ENCODE results near the gene GFER. TPM values are rescaled to one million over a fixed set of nuclear protein-coding genes. Genes with fewer than 3 reads are reported as not detected.
A peak's percentile ranks its signal among the peaks of the same experiment; 100 is the strongest.
"Not testable (repeated sequence)": the region's sequence is repeated elsewhere in the genome, so short reads cannot be mapped to it uniquely, and the experiment has no call there.

GFER gene
- total and polyA plus RNA-seq, 2 donors: 16.1 to 28.0 TPM

DNA sequence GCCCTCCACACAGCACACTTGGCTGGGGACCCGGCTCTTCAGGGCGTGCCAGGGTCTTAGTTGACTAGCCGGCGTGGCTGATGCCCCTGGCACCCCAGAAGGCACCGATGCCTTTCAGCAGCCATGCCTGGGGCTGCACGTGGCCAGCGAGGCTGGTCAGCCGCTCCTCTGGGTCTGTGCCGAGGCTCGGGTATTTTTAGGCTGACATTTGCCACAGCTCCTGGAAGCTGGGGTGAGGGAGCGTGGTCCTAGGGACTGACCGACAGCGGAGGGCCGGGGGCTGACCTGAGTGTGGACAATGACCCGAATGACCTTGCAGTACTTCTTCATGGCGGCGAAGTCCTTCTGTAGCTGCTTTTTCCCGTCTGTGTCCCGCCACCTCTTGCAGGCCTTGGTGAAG lies 33.4 kb upstream of the GFER start:
- 95% methylated on average over 19 of the region's 19 CpGs for WGBS
- H3K27ac ChIP-seq (ENCODE audit: low read depth in 1 of 2, low read length in 1 of 2): no peak overlapping the region
- H3K4me1 ChIP-seq (ENCODE audit: control insufficient read depth in 2 of 2, insufficient read depth in 2 of 2, low read length in 2 of 2): no peaks in the 10 kb centered on the region
- no peak for DNase-seq (ENCODE audit: low read depth in 6 of 9, low spot score in 9 of 9)
- no peaks in the 10 kb centered on the region for H3K9me3 ChIP-seq (ENCODE audit: control insufficient read depth in 2 of 2, insufficient read depth in 1 of 2, low read length in 1 of 2)
- H3K27me3 ChIP-seq (ENCODE audit: control insufficient read depth in 2 of 2, insufficient read depth in 1 of 2, low read length in 1 of 2): peaks cover 0 to 8% of the 10 kb centered on the region in 2 donors
- no peaks in the 10 kb centered on the region for H3K36me3 ChIP-seq (ENCODE audit: control insufficient read depth in 2 of 2, insufficient read depth in 2 of 2, low read length in 1 of 2)
- H3K4me3 ChIP-seq (ENCODE audit: low read length in 2 of 2): no peak overlapping the region

DNA sequence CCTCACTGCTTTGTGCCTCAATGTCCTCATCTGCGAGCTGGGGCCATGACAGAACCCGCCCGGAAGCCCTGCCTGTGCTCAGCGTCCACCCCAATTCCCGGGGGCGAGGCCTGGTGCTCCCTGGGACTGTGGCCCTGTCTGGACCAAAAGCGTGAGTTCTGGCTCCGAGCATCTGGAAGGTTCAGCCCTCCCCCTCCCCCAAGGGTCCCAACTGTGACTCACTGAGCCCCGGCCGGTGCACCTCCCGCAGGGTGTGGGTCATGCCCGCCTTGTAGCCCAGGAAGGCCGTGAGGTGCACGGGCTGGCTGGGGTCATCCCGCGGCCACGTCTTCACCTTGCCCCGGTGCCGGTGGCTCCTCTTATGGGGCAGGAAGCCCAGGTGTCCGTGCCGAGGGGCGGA lies 30.3 kb upstream of the GFER start:
- Histone ChIP-seq H3K36me3 (ENCODE audit: control insufficient read depth in 2 of 2, insufficient read depth in 2 of 2, low read length in 1 of 2) (no peaks in the 10 kb centered on the region), H3K4me3 (ENCODE audit: low read length in 2 of 2) (no peak overlapping the region), H3K27me3 (ENCODE audit: control insufficient read depth in 2 of 2, insufficient read depth in 1 of 2, low read length in 1 of 2) (peaks cover 1 to 17% of the 10 kb centered on the region in 2 donors), H3K27ac (ENCODE audit: low read depth in 1 of 2, low read length in 1 of 2) (no peak overlapping the region), H3K9me3 (ENCODE audit: control insufficient read depth in 2 of 2, insufficient read depth in 1 of 2, low read length in 1 of 2) (peaks cover 0 to 1% of the 10 kb centered on the region in 2 donors), H3K4me1 (ENCODE audit: control insufficient read depth in 2 of 2, insufficient read depth in 2 of 2, low read length in 2 of 2) (peaks cover 0 to 1% of the 10 kb centered on the region in 2 donors)
- WGBS: 94% methylated on average over 22 of the region's 22 CpGs
- DNase-seq (ENCODE audit: low read depth in 6 of 9, low spot score in 9 of 9): no peak

DNA sequence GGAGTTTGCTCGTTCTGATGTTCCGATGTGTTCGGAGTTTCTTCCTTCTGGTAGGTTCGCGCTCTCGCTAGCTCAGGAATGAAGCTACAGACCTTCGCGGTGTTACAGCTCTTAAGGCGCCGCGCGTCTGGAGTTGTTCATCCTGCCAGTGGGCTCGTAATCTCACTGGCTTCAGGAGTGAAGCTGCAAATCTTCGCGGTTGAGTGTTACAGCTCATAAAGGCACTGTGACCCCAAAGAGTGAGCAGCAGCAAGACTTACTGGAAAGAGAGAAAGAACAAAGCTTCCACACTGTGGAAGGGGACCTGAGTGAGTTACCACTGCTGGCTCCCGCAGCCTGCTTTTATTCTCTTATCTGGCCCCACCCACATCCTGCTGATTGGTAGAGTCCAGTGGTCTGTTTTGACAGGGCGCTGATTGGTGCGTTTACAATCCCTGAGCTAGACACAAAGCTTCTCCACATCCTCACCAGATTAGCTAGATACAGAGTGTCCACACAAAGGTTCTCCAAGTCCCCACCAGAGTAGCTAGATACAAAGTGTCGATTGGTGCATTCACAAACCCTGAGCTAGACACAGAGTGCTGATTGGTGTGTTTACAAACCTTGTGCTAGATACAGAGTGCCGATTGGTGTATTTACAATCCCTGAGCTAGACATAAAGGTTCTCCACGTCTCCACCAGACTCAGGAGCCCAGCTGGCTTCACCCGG lies 26.4 kb upstream of the GFER start:
- H3K4me1 ChIP-seq (ENCODE audit: control insufficient read depth in 2 of 2, insufficient read depth in 2 of 2, low read length in 2 of 2): peaks cover 9 to 24% of the 10 kb centered on the region in 2 donors
- H3K27ac ChIP-seq (ENCODE audit: low read depth in 1 of 2, low read length in 1 of 2); H3K4me3 ChIP-seq (ENCODE audit: low read length in 2 of 2); DNase-seq (ENCODE audit: low read depth in 6 of 9, low spot score in 9 of 9); H3K9me3 ChIP-seq (ENCODE audit: control insufficient read depth in 2 of 2, insufficient read depth in 1 of 2, low read length in 1 of 2): not testable (repeated sequence)
- 95% methylated on average over 22 of the region's 22 CpGs for WGBS
- peaks cover 14 to 22% of the 10 kb centered on the region in 2 donors for H3K36me3 ChIP-seq (ENCODE audit: control insufficient read depth in 2 of 2, insufficient read depth in 2 of 2, low read length in 1 of 2)
- peaks cover 2 to 19% of the 10 kb centered on the region in 2 donors for H3K27me3 ChIP-seq (ENCODE audit: control insufficient read depth in 2 of 2, insufficient read depth in 1 of 2, low read length in 1 of 2)

DNA sequence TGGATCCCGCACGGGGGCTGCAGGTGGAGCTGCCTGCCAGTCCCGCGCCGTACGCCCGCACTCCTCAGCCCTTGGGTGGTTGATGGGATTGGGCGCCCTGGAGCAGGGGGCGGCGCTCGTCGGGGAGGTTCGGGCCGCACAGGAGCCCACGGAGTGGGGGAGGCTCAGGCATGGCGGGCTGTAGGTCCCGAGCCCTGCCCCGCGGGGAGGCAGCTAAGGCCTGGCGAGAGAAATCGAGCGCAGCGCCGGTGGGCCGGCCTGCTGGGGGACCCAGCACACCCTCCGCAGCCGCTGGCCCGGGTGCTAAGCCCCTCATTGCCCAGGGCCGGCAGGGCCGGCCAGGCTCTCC lies 25.9 kb upstream of the GFER start:
- not testable (repeated sequence) for DNase-seq (ENCODE audit: low read depth in 6 of 9, low spot score in 9 of 9); H3K4me3 ChIP-seq (ENCODE audit: low read length in 2 of 2); H3K27ac ChIP-seq (ENCODE audit: low read depth in 1 of 2, low read length in 1 of 2); H3K9me3 ChIP-seq (ENCODE audit: control insufficient read depth in 2 of 2, insufficient read depth in 1 of 2, low read length in 1 of 2)
- 79% methylated on average over 30 of the region's 30 CpGs for WGBS
- Histone ChIP-seq H3K27me3 (ENCODE audit: control insufficient read depth in 2 of 2, insufficient read depth in 1 of 2, low read length in 1 of 2) (peaks cover 2 to 15% of the 10 kb centered on the region in 2 donors), H3K4me1 (ENCODE audit: control insufficient read depth in 2 of 2, insufficient read depth in 2 of 2, low read length in 2 of 2) (peaks cover 9 to 29% of the 10 kb centered on the region in 2 donors), H3K36me3 (ENCODE audit: control insufficient read depth in 2 of 2, insufficient read depth in 2 of 2, low read length in 1 of 2) (peaks cover 19 to 28% of the 10 kb centered on the region in 2 donors)

DNA sequence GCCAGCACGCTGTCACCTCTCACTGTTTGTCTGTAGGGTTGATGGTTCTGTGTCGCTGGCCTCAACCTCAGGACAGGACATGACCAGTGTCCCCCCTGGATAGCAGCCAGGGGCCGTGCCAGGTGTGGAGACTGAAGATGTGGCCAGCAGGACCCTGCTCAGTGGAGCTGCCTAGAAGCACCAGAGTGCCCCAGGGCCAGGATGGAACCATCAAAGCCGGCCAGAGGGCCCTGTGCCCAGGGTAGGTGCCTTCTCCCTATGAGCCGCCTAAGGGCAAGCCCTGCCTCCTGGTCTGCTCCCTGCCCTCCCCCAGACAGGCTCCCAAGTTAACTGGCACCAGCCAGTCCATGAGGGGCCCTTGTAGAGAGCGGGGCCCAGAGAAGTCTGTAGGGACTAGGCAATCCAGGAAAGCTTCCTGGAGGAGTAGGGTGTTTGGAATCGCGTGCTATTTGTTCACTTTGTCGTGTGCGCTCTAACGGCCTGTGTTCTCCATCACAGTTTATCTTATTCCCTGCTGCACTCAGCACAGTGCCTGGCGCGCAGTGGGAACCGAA lies 25.2 kb upstream of the GFER start:
- DNase-seq (ENCODE audit: low read depth in 6 of 9, low spot score in 9 of 9): no peak
- no peak overlapping the region for H3K27ac ChIP-seq (ENCODE audit: low read depth in 1 of 2, low read length in 1 of 2)
- 49% methylated on average over 14 of the region's 14 CpGs for WGBS
- peaks cover 0 to 1% of the 10 kb centered on the region in 2 donors for H3K9me3 ChIP-seq (ENCODE audit: control insufficient read depth in 2 of 2, insufficient read depth in 1 of 2, low read length in 1 of 2)
- peak overlapping the region in 1 of 2 donors; percentile 92 for H3K4me3 ChIP-seq (ENCODE audit: low read length in 2 of 2)
- H3K4me1 ChIP-seq (ENCODE audit: control insufficient read depth in 2 of 2, insufficient read depth in 2 of 2, low read length in 2 of 2): peaks cover 9 to 36% of the 10 kb centered on the region in 2 donors
- peaks cover 2 to 15% of the 10 kb centered on the region in 2 donors for H3K27me3 ChIP-seq (ENCODE audit: control insufficient read depth in 2 of 2, insufficient read depth in 1 of 2, low read length in 1 of 2)
- H3K36me3 ChIP-seq (ENCODE audit: control insufficient read depth in 2 of 2, insufficient read depth in 2 of 2, low read length in 1 of 2): peaks cover 19 to 33% of the 10 kb centered on the region in 2 donors

DNA sequence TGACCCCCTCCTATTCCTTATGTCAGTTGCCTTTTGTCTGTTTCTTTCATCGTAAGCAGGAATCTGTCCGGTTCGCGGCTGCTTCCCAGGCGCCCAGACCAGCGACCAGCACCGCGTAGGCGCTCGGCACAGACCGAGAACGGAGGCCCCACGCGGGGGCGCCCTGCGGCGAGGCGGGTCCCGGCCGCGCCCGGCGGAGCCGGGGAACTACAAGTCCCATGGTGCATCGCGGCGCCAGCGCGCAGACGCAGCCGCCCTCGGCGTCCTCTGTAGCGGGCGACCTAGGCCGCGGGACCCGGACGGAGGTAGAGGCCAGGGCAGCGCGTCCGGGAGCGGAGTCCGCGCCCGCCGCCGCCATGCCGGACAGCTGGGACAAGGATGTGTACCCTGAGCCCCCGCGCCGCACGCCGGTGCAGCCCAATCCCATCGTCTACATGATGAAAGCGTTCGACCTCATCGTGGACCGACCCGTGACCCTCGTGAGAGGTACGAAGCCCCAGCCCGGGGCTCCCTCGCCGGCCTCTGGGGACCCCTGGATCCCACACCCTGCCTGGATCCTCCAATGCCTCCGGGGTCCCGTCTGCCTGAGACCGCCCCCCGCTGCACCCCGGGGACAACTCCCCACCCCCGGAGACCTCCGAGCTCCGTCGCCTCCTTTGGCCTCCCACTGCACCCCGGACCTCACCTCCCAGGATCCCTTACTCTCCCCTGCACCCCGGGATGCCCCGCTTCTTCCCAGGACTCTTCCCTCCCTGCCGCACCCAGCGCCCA lies 24.5 kb upstream of the GFER start, which contains the start of gene NDUFB10:
TSS of gene NDUFB10 (plus strand) at position 270 of the 771 bp plus-strand sequence. CDS start at position 357, 87 bp downstream.
- peak; percentile 66 to 94 (median 84) for DNase-seq (ENCODE audit: low read depth in 6 of 9, low spot score in 9 of 9)
- Histone ChIP-seq H3K9me3 (ENCODE audit: control insufficient read depth in 2 of 2, insufficient read depth in 1 of 2, low read length in 1 of 2) (peaks cover 0 to 1% of the 10 kb centered on the region in 2 donors), H3K4me1 (ENCODE audit: control insufficient read depth in 2 of 2, insufficient read depth in 2 of 2, low read length in 2 of 2) (peaks cover 9 to 39% of the 10 kb centered on the region in 2 donors), H3K27me3 (ENCODE audit: control insufficient read depth in 2 of 2, insufficient read depth in 1 of 2, low read length in 1 of 2) (peaks cover 2 to 15% of the 10 kb centered on the region in 2 donors), H3K4me3 (ENCODE audit: low read length in 2 of 2) (peak within 1 kb of the TSS; percentile 87 to 92), H3K27ac (ENCODE audit: low read depth in 1 of 2, low read length in 1 of 2) (peak within 1 kb of the TSS; percentile 55 to 77), H3K36me3 (ENCODE audit: control insufficient read depth in 2 of 2, insufficient read depth in 2 of 2, low read length in 1 of 2) (peaks cover 19 to 34% of the 10 kb centered on the region in 2 donors)
- WGBS: under 1% methylated on average over 79 of the region's 79 CpGs

DNA sequence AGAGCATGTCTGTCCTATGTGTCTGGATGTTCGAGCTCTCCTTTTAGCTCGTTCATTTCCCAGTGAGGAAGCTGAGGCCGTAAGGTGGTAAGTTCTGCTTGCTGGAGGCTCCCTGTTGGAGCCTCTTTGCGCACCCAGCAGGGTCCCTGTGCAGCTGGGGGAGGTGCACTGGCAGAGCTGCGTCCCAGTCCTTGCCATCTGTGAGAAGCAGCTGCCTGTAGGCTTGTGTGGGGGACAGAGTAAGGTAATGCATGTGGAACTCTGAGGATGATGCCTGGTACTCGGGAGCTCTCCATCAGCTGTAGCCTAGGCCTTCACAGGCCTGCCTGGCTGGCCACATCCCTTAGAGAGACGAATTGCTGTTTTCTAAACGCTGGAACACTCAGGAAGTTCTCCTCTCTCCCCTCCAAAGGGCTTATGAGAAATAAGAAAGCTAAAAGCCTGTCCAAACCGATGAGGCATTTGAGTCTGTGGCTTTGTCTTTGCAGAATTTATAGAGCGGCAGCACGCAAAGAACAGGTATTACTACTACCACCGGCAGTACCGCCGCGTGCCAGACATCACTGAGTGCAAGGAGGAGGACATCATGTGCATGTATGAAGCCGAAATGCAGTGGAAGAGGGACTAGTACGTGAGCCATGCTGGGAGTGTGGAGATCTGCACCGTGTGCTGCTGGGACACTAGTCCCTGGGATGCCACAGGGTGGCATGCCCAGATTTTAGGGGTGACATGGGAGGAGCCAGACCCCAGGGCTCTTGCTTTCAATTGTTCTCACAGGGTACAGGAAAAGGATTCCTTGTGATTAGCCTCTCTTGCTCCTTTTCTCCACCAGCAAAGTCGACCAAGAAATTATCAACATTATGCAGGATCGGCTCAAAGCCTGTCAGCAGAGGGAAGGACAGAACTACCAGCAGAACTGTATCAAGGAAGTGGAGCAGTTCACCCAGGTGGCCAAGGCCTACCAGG lies 23.0 kb upstream of the GFER start:
- Histone ChIP-seq H3K4me1 (ENCODE audit: control insufficient read depth in 2 of 2, insufficient read depth in 2 of 2, low read length in 2 of 2) (peaks cover 13 to 47% of the 10 kb centered on the region in 2 donors), H3K27me3 (ENCODE audit: control insufficient read depth in 2 of 2, insufficient read depth in 1 of 2, low read length in 1 of 2) (peaks cover 2 to 13% of the 10 kb centered on the region in 2 donors), H3K9me3 (ENCODE audit: control insufficient read depth in 2 of 2, insufficient read depth in 1 of 2, low read length in 1 of 2) (peaks cover 0 to 1% of the 10 kb centered on the region in 2 donors), H3K36me3 (ENCODE audit: control insufficient read depth in 2 of 2, insufficient read depth in 2 of 2, low read length in 1 of 2) (peaks cover 19 to 34% of the 10 kb centered on the region in 2 donors), H3K4me3 (ENCODE audit: low read length in 2 of 2) (peak overlapping the region; percentile 87 to 92), H3K27ac (ENCODE audit: low read depth in 1 of 2, low read length in 1 of 2) (peak overlapping the region in 1 of 2 donors; percentile 55)
- WGBS: 75% methylated on average over 20 of the region's 20 CpGs
- peak in 1 of 9 donors; percentile 36 for DNase-seq (ENCODE audit: low read depth in 6 of 9, low spot score in 9 of 9)

DNA sequence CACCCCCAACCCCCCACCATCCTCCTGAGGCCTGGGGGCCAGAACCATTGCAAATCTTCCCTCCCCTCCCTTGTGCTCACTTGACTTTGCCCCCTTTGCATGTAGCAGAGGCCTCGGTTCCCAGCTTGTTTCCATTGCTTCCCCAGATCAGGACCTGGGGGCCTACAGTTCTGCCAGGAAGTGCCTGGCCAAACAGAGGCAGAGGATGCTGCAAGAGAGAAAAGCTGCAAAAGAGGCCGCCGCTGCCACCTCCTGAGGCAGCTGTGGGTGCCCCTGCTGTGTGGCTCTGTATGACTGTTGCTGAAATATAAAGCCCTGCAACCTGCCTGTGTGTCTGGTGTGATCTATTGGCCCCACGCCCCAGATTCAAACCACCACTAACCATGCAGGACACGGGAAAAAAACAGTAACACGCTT lies 22.3 kb upstream of the GFER start:
- no peak for DNase-seq (ENCODE audit: low read depth in 6 of 9, low spot score in 9 of 9)
- Histone ChIP-seq H3K9me3 (ENCODE audit: control insufficient read depth in 2 of 2, insufficient read depth in 1 of 2, low read length in 1 of 2) (peaks cover 0 to 1% of the 10 kb centered on the region in 2 donors), H3K36me3 (ENCODE audit: control insufficient read depth in 2 of 2, insufficient read depth in 2 of 2, low read length in 1 of 2) (peaks cover 19 to 34% of the 10 kb centered on the region in 2 donors), H3K4me1 (ENCODE audit: control insufficient read depth in 2 of 2, insufficient read depth in 2 of 2, low read length in 2 of 2) (peaks cover 13 to 48% of the 10 kb centered on the region in 2 donors), H3K4me3 (ENCODE audit: low read length in 2 of 2) (no peak overlapping the region), H3K27ac (ENCODE audit: low read depth in 1 of 2, low read length in 1 of 2) (no peak overlapping the region), H3K27me3 (ENCODE audit: control insufficient read depth in 2 of 2, insufficient read depth in 1 of 2, low read length in 1 of 2) (peaks cover 2 to 13% of the 10 kb centered on the region in 2 donors)
- WGBS: 88% methylated on average over 6 of the region's 6 CpGs
